ENCODE results near the gene NPLOC4. TPM values are rescaled to one million over a fixed set of nuclear protein-coding genes. Genes with fewer than 3 reads are reported as not detected.

NPLOC4 gene
- total and polyA plus RNA-seq, 2 donors (not counting 1 experiment from before 2014, with no cell fraction given), result 51.0 to 62.5 TPM

DNA sequence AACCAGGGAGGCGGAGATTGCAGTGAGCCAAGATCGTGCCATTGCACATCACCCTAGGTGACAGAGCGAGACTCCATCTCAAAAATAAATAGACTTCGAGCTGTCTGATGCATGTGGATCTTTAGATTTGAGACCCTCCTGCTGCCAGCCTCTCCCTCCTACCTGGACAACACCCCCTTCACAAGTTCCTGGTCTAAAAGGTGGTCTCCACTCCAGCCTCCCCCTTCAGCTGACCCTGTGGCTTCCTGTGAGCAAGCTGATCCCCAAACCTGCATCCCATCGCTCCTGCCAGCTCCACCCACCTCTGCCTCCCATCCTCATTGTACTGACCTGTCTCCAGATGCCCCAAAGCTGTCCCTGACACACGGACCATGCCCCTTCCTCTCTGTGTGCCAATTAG is 57.6 kb downstream of the NPLOC4 start:
- Histone ChIP-seq H2AFZ (ENCODE audit: low read length) (no peak overlapping the region), H3K27me3 (ENCODE audit: control insufficient read depth, insufficient read depth, low read length) (no peaks in the 10 kb centered on the region), H3K9me3 (ENCODE audit: control insufficient read depth, insufficient read depth, low read depth, low read length) (no peaks in the 10 kb centered on the region), H3K36me3 (ENCODE audit: control insufficient read depth, insufficient read depth, low read length) (peaks cover 16% of the 10 kb centered on the region), H3K4me3 (replicated peaks in 1 of 4; ENCODE audit: control extremely low read depth in 1 of 4, insufficient read depth in 1 of 4, low read depth in 3 of 4, low read length in 4 of 4) (no peak overlapping the region), H3K4me2 (ENCODE audit: extremely low read depth, insufficient read depth, low read length) (no peak overlapping the region), H3K4me1 (ENCODE audit: control insufficient read depth, extremely low read depth, insufficient read depth, low read length) (peaks cover 24% of the 10 kb centered on the region), H4K20me1 (ENCODE audit: control insufficient read depth, extremely low read depth, insufficient read depth, low read length) (no peaks in the 10 kb centered on the region), H3K27ac (ENCODE audit: insufficient read depth, low read length) (peak overlapping the region; percentile 52), H3K9ac (ENCODE audit: insufficient read depth, low read length) (no peak overlapping the region), H3K79me2 (ENCODE audit: control insufficient read depth, insufficient read depth, low read length) (peaks cover 35% of the 10 kb centered on the region)
- no peak for DNase-seq (ENCODE audit: low read depth in 2 of 2)
- no peak for TF ChIP-seq EZH2 (IDR thresholded peaks at IDR 0.05; ENCODE audit: low read length, missing control alignments)
- TF ChIP-seq, protein P1, sequence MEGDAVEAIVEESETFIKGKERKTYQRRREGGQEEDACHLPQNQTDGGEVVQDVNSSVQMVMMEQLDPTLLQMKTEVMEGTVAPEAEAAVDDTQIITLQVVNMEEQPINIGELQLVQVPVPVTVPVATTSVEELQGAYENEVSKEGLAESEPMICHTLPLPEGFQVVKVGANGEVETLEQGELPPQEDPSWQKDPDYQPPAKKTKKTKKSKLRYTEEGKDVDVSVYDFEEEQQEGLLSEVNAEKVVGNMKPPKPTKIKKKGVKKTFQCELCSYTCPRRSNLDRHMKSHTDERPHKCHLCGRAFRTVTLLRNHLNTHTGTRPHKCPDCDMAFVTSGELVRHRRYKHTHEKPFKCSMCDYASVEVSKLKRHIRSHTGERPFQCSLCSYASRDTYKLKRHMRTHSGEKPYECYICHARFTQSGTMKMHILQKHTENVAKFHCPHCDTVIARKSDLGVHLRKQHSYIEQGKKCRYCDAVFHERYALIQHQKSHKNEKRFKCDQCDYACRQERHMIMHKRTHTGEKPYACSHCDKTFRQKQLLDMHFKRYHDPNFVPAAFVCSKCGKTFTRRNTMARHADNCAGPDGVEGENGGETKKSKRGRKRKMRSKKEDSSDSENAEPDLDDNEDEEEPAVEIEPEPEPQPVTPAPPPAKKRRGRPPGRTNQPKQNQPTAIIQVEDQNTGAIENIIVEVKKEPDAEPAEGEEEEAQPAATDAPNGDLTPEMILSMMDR (conservative IDR thresholded peaks at IDR 0.05 in 1 of 2, IDR thresholded peaks at IDR 0.05 in 1 of 2; ENCODE audit: low read depth in 1 of 2, low read length in 2 of 2), result no peak

DNA sequence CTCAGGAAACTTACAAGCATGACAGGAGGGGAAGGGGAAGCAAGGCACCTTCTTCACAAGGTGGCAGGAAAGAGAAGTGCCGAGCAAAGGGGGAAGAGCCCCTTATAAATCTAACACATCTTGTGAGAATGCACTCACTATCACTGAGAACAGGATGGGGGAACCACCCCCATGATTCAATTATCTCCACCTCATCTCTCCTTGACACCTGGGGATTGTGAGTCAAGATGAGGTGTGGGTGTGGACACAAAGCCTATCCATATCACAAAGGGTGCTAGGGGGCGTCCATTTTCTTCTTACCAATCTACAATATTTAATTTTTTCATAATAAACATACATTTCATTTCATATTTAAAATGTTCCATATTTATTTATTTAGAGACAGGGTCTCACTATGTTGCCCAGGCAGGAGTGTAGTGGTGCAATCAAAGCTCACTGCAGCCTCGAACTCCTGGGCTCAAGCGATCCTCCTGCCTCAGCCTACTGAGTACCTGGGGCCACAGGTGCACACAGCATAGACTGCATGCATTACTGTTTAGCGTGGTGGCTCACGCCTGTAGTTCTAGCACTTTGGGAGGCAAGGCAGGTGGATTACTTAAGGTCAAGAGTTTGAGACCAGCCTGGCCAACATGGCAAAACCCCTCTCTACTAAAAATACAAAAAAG is 58.2 kb downstream of the NPLOC4 start:
- Histone ChIP-seq H3K79me2 (ENCODE audit: control insufficient read depth, insufficient read depth, low read length) (peaks cover 36% of the 10 kb centered on the region), H3K9ac (ENCODE audit: insufficient read depth, low read length) (no peak overlapping the region), H3K27me3 (ENCODE audit: control insufficient read depth, insufficient read depth, low read length) (no peaks in the 10 kb centered on the region), H2AFZ (ENCODE audit: low read length) (no peak overlapping the region), H3K27ac (ENCODE audit: insufficient read depth, low read length) (no peak overlapping the region), H3K4me3 (replicated peaks in 1 of 4; ENCODE audit: control extremely low read depth in 1 of 4, insufficient read depth in 1 of 4, low read depth in 3 of 4, low read length in 4 of 4) (no peak overlapping the region), H3K4me2 (ENCODE audit: extremely low read depth, insufficient read depth, low read length) (no peak overlapping the region), H3K4me1 (ENCODE audit: control insufficient read depth, extremely low read depth, insufficient read depth, low read length) (peaks cover 24% of the 10 kb centered on the region), H3K9me3 (ENCODE audit: control insufficient read depth, insufficient read depth, low read depth, low read length) (no peaks in the 10 kb centered on the region), H3K36me3 (ENCODE audit: control insufficient read depth, insufficient read depth, low read length) (peaks cover 18% of the 10 kb centered on the region), H4K20me1 (ENCODE audit: control insufficient read depth, extremely low read depth, insufficient read depth, low read length) (no peaks in the 10 kb centered on the region)
- no peak for DNase-seq (ENCODE audit: low read depth in 2 of 2)
- TF ChIP-seq, protein P1 (conservative IDR thresholded peaks at IDR 0.05 in 1 of 2, IDR thresholded peaks at IDR 0.05 in 1 of 2; ENCODE audit: low read depth in 1 of 2, low read length in 2 of 2), result no peak
- TF ChIP-seq EZH2 (IDR thresholded peaks at IDR 0.05; ENCODE audit: low read length, missing control alignments), result no peak

DNA sequence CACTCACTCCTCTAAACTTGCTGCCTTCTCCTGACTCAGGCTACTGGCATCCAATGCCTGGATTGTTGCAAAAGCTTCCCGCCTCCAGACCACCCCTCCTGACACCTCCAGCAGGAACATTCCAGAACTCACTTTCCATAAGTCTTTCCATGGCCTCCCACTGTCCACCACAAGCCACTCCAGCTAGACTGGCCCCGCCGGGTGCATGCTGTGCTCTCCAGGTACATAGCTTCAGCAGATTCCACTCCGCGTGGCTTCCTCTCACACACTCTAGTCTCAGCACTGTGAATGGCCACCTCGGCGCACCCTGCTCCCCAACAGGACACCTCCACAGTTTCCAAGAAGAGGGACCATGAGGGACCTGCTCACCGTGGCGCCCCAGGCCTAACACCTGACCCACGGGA is 58.9 kb downstream of the NPLOC4 start:
- Histone ChIP-seq H3K79me2 (ENCODE audit: control insufficient read depth, insufficient read depth, low read length) (peaks cover 37% of the 10 kb centered on the region), H3K4me1 (ENCODE audit: control insufficient read depth, extremely low read depth, insufficient read depth, low read length) (peaks cover 24% of the 10 kb centered on the region), H3K9me3 (ENCODE audit: control insufficient read depth, insufficient read depth, low read depth, low read length) (no peaks in the 10 kb centered on the region), H3K4me2 (ENCODE audit: extremely low read depth, insufficient read depth, low read length) (no peak overlapping the region), H3K36me3 (ENCODE audit: control insufficient read depth, insufficient read depth, low read length) (peaks cover 19% of the 10 kb centered on the region), H3K4me3 (replicated peaks in 1 of 4; ENCODE audit: control extremely low read depth in 1 of 4, insufficient read depth in 1 of 4, low read depth in 3 of 4, low read length in 4 of 4) (no peak overlapping the region), H2AFZ (ENCODE audit: low read length) (no peak overlapping the region), H3K27ac (ENCODE audit: insufficient read depth, low read length) (no peak overlapping the region), H4K20me1 (ENCODE audit: control insufficient read depth, extremely low read depth, insufficient read depth, low read length) (no peaks in the 10 kb centered on the region), H3K9ac (ENCODE audit: insufficient read depth, low read length) (no peak overlapping the region), H3K27me3 (ENCODE audit: control insufficient read depth, insufficient read depth, low read length) (no peaks in the 10 kb centered on the region)
- TF ChIP-seq, protein P1 (conservative IDR thresholded peaks at IDR 0.05 in 1 of 2, IDR thresholded peaks at IDR 0.05 in 1 of 2; ENCODE audit: low read depth in 1 of 2, low read length in 2 of 2), result no peak
- TF ChIP-seq EZH2 (IDR thresholded peaks at IDR 0.05; ENCODE audit: low read length, missing control alignments), result no peak
- peak in 1 of 2 donors; percentile 77 for DNase-seq (ENCODE audit: low read depth in 2 of 2)

Data from fibroblast of lung (primary cell).